HG03571 (cell line): ENCODE data around the gene LAT.
"Not testable (repeated sequence)": the region's sequence is repeated elsewhere in the genome, so short reads cannot be mapped to it uniquely, and the experiment has no call there.

ENCODE experiments used
- ATAC-seq: cut with Tn5 transposase; IDR thresholded peaks from one replicate; pipeline ENCODE4 v1.9.1; 2021; ENCODE audit not compliant: unreplicated experiment

LAT gene, protein sequence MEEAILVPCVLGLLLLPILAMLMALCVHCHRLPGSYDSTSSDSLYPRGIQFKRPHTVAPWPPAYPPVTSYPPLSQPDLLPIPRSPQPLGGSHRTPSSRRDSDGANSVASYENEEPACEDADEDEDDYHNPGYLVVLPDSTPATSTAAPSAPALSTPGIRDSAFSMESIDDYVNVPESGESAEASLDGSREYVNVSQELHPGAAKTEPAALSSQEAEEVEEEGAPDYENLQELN

DNA sequence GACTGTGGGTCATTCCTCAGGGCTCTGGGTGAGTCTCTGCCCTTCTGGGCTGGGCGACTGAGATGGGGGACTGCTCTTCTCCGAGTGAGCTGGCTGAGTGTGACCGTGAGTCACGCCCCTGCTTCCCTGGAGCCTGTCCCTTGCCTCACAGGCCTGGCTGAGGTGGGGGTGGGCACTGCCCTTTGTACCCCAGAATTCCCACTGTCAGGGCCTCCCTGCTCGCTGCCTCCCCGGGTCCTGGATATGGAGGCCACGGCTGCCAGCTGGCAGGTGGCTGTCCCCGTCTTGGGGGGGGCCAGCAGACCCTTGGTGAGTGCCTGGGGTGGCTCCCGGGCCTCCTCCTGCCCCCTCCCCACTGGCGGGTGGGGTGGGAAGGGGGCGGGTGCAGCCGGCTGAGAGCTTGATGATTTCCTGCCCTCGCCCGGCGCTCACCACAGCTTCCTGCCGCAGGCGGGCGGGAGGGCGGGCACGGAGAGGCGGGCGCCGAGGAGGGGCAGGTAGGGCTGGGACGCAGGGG lies at the start of gene LAT:
Gene LAT (plus strand): TSS at position 434 of the 517 bp plus-strand sequence. CDS start 366 bp downstream, outside the sequence.
- ATAC-seq = no peak

DNA sequence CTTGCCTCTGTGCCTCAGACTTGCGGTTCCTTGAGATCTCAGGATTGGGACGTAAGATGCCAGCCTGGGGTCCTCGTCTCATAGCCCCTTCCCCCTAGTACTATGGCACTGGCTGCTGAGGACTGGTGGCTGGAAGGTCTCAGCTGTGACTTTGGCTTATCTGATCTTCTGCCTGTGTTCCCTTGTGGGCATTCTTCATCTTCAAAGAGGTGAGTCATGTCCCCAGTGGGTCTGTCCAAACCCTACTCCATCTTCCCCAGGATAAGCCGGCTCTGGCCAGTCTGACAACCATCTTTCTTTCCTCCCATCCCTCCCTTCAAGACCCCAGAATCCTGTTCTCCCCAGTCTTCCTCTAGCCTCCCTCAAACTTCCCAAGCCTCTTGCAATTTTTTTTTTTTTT lies 49.5 kb upstream of the LAT start:
- ATAC-seq = no peak

DNA sequence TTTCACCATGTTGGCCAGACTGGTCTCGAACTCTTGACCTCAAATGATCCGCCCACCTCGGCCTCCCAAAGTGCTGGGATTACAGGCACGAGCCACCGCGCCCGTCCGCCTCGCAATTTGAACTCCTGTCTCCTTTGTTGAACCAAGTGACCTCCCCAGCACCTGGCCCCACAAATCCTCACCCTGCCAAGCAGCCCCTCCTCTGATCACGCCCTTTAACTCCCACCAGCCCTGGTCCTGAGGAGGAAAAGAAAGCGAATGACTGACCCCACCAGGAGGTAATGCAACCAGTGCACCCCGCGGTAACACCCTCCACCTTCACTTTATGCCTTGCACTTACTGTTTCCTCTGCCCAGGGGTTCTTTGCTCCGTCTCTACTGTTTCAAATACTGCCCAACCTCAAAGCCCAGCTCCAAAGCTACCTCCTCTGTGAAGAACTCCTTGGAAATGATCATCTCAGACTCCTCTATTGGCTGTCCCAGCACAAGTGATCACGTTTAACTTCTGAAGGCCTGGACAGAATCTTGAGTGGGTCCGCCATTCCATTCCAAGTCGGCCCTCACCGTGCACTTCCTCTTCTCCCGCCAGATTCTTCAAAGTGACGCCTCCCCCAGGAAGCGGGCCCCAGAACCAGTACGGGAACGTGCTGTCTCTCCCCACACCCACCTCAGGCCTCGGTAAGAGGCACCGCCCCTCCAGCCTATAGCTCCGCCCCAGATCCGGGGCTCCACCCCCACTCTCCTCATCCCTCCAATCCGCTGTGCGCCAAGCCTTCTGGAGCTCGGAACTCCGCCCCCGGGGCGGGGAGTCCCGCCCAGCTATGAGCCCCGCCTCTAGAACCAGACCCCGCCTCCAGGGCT lies 48.7 kb upstream of the LAT start:
- ATAC-seq = peak; percentile 48

DNA sequence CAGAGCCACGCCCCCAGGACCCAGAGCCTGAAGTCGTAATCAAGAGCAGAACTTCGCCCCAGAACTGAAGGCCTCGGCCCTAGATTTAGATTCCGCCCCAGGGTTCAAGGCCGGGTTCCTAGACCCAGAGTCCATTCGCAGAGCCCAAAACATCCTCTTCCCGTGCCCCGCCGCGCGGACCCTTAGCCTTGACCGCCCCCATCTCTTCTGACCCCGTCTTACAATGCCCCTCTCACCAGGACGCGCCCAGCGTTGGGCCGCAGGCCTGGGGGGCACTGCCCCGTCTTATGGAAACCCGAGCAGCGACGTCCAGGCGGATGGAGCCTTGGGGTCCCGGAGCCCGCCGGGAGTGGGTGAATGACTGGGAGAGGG lies 48.1 kb upstream of the LAT start:
- ATAC-seq = no peak

DNA sequence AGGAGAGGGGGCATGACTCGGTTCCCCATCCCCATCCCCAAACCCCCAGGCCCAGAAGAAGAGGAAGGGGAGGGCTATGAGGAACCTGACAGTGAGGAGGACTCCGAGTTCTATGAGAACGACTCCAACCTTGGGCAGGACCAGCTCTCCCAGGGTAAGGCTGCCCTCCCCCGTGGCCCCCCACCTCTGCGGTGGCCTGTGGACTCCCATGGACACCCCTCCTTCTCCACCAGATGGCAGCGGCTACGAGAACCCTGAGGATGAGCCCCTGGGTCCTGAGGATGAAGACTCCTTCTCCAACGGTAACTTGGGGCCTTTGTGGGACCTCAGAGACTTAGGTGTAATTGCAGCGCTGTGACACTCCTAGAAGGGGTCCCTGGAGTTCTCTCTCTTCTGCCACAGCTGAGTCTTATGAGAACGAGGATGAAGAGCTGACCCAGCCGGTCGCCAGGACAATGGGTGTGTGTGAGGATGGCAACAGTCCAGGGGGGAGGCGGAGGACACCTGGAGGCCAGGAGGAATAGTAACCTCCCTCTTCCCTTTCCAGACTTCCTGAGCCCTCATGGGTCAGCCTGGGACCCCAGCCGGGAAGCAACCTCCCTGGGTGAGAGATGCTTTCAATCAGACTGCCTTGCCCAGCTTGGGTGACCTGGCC lies 47.5 kb upstream of the LAT start:
- ATAC-seq = no peak

- ATAC-seq = no peak
Observed at GRCh38 chr16:28938721-28939120, 46.1 kb upstream of the LAT start.

- not testable (repeated sequence) for ATAC-seq
Observed at GRCh38 chr16:28939825-28940224, 45.0 kb upstream of the LAT start.

DNA sequence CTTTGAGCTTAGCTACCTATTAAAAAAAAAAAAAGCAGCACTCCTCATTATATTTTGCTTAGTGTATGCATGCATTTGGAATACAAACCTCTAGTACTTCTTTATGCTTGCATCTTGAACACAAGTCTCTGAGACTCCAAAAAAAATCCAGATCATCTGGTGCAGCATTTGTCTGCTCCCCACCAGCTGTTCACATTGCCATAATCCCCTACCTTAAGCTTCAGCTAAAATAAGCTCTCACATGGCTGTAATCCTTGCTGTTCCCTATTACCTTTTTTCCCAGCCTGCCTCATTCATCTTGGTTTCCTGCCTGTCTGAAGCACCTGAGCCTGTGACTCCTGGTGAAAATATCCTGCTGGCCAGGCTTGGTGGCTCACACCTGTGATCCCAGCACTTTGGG lies 41.6 kb upstream of the LAT start:
- ATAC-seq = no peak

- ATAC-seq = no peak
Observed at GRCh38 chr16:28946681-28947080, 38.2 kb upstream of the LAT start.

DNA sequence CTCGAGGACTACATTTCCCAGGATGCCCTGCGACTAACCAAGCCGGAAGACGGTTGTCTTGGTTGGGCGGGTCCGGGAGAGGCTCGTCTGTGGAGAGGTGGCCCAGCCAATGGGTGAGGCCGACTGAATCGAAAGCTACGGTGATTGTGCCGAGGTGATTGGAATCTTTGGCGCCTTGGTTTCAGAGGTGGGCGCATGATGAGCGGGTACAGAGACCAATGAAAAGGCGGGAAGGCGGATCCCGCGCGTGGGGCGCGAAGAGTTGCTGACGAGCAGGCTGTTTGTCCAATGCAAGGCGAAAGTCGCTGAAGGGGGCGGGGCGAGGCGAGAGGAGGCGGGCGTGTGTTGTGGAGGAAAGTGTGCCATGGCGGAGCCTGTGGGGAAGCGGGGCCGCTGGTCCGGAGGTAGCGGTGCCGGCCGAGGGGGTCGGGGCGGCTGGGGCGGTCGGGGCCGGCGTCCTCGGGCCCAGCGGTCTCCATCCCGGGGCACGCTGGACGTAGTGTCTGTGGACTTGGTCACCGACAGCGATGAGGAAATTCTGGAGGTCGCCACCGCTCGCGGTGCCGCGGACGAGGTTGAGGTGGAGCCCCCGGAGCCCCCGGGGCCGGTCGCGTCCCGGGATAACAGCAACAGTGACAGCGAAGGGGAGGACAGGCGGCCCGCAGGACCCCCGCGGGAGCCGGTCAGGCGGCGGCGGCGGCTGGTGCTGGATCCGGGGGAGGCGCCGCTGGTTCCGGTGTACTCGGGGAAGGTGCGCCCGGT lies 34.0 kb upstream of the LAT start, which contains the start of gene NFATC2IP:
Gene NFATC2IP (plus strand): TSS at position 290 of the 762 bp plus-strand sequence. CDS start 75 bp downstream, at position 365.
- ATAC-seq = peak; percentile 88

DNA sequence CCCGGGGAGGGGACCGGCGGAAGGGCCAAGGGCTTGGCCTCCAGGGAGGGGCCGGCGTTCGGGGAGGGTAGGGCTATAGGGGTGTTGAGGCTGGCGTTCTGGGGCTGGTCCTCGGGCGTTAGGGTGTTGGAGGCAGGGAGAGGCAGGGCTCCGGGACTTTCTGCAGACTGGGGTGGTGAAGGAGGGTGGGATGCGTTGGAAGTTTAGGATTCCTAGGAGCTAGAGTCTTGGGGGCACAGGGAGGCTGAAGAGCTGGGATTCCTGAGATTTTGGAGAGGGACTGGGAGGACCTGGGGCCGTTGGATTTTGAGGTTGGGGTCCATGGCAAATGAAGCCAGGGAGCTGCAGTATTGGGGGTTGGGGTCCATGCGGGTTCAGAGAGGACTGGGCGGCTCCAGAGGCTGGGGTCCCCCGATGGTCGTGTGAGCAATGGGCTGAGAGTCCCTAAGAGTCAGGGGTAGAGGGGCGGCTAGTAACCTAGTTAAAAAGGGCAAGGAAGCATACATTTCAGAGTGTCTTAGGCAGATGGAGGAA lies 33.4 kb upstream of the LAT start:
- ATAC-seq = peak; percentile 22

DNA sequence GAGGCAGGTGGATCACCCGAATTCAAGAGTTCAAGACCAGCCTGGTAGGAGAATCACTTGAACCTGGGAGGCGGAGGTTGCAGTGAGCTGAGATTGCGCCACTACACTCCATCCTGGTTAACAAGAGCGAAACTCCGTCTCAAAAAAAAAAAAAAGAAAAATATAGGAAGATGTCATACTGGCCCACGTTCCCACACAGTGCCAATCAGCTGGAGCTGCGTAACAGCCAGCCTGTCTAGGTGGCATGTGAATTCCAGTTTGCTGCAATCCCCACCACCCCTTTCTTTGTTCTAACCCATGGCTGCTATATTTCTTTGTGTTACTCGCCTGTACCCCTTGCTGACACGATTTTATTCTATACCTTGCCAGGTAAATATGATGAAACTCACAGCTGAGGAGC lies 26.6 kb upstream of the LAT start:
- no peak for ATAC-seq

DNA sequence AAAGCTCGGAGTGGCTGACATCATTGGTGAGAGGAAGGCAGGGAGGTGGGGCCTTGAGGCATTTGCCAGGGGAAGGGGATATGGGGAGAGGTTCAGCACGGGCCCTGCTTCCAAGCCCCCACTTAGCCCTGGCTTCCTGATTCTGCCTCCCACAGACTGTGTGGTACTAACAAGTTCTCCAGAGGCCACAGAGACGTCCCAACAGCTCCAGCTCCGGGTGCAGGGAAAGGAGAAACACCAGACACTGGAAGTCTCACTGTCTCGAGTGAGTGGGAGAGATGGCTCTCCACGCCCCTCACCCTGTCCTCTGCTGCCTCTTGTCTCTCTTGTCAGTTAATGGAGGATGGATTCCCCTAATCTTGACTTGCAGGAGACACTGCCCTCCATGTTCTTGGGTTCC lies 26.0 kb upstream of the LAT start:
- ATAC-seq = no peak

GRCh38 chr16:28964072-28964471 lies 20.8 kb upstream of the LAT start:
- no peak for ATAC-seq

GRCh38 chr16:28964496-28964895 lies 20.4 kb upstream of the LAT start:
- ATAC-seq = no peak

DNA sequence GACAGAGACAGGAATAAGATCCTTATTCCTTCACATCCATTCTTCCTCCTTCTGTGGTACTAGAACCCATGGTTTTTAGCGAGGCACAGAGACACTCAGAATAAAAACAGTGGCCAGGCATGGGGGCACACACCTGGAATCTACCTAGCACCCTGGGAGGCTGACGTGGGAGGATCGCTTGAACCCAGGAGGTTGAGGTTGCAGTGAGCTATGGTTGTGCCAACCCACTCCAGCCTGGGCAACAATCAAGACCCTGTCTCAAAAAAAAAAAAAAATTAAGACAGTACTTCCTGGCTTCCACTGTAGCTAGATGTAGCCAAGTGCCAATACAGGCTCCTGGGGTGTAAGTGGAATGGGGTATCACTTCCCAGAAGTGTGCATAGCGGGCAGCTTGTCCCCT lies 17.7 kb upstream of the LAT start:
- ATAC-seq = no peak

- not testable (repeated sequence) for ATAC-seq
Observed at GRCh38 chr16:28969696-28970095, 15.2 kb upstream of the LAT start.

GRCh38 chr16:28974007-28974436 lies 10.8 kb upstream of the LAT start:
- peak; percentile 5 for ATAC-seq

- ATAC-seq = peak; percentile 83
Observed at GRCh38 chr16:28974437-28975157, 10.3 kb upstream of the LAT start, which contains the start of gene SPNS1. SPNS1 (plus strand) TSS chr16:28974778; CDS start chr16:28975152, 374 bp downstream.

DNA sequence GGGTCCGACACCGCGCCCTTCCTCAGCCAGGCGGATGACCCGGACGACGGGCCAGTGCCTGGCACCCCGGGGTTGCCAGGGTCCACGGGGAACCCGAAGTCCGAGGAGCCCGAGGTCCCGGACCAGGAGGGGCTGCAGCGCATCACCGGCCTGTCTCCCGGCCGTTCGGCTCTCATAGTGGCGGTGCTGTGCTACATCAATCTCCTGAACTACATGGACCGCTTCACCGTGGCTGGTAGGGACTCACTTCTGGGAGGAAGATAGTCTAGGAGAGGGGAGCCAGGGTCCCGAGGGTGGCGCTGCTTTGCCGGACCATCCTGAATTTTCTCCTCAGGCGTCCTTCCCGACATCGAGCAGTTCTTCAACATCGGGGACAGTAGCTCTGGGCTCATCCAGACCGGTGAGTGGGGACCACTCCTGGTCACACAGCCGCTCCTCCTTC lies 9.7 kb upstream of the LAT start:
- peak; percentile 23 for ATAC-seq
